Measurements from ENCODE around the gene FAM219B. TPM values are rescaled to one million over a fixed set of nuclear protein-coding genes. Genes with fewer than 3 reads are reported as not detected.

The FAM219B gene
- total and polyA plus RNA-seq, 2 experiments from 2014 or later: 28.8 to 61.4 TPM

GRCh38 chr15:74954515-74954914, 47.9 kb upstream of the FAM219B start (continued):
- TF ChIP-seq, protein P1, sequence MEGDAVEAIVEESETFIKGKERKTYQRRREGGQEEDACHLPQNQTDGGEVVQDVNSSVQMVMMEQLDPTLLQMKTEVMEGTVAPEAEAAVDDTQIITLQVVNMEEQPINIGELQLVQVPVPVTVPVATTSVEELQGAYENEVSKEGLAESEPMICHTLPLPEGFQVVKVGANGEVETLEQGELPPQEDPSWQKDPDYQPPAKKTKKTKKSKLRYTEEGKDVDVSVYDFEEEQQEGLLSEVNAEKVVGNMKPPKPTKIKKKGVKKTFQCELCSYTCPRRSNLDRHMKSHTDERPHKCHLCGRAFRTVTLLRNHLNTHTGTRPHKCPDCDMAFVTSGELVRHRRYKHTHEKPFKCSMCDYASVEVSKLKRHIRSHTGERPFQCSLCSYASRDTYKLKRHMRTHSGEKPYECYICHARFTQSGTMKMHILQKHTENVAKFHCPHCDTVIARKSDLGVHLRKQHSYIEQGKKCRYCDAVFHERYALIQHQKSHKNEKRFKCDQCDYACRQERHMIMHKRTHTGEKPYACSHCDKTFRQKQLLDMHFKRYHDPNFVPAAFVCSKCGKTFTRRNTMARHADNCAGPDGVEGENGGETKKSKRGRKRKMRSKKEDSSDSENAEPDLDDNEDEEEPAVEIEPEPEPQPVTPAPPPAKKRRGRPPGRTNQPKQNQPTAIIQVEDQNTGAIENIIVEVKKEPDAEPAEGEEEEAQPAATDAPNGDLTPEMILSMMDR (conservative IDR thresholded peaks at IDR 0.05; ENCODE audit: low read depth in 2 of 2): no peak
- no peak for TF ChIP-seq JUNB (IDR thresholded peaks at IDR 0.05; ENCODE audit: unreplicated experiment)
- no peak for TF ChIP-seq ETS1 (IDR thresholded peaks at IDR 0.05)

DNA sequence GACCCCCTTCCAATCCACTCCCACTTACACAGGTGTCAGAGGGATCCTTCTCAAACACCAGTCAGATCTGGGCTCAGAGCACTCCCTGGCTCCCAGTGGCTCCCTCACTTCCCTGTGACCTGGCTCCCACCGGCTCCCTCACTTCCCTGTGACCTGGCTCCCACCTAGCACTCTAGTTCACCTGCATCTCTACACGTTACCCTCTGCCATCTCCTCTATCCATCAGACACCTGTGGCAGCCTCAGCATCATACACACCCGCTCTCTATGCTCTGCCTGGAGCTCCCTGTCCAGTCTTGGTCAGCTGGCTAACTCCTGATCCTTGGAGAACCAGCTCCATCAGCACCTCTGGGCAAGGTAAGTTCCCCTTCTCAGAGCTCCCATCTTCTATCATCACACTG, 44.4 kb upstream of the FAM219B start:
- no peak overlapping the region for H3K4me2 ChIP-seq

More for the DNA sequence above, 44.4 kb upstream of the FAM219B start:
- Mint-ChIP-seq H3K4me3 (no peak overlapping the region; the same call in 2 of the 3 replicates), H3K27ac (no peak overlapping the region), H3K36me3 (ENCODE audit: low read depth) (peaks cover 7% of the 10 kb centered on the region; the same call in 2 of the 3 replicates), H3K27me3 (ENCODE audit: insufficient read depth, low read depth, poor library complexity) (peaks cover 26% of the 10 kb centered on the region), H3K9me3 (no peaks in the 10 kb centered on the region; the same call in 1 of the 3 replicates), H3K4me1 (peaks cover 30% of the 10 kb centered on the region)
- DNase-seq (ENCODE audit: low spot score): no peak
- Histone ChIP-seq H3K27me3 (ENCODE audit: insufficient read depth) (peaks cover 17% of the 10 kb centered on the region), H4K20me1 (replicated peaks; ENCODE audit: insufficient read depth) (peaks cover 13% of the 10 kb centered on the region), H3K27ac (ENCODE audit: low read depth) (no peak overlapping the region), H3K79me2 (replicated peaks; ENCODE audit: insufficient read depth) (peaks cover 12% of the 10 kb centered on the region), H3F3A (replicated peaks; ENCODE audit: low read depth) (no peaks in the 10 kb centered on the region; the same call in 1 of the 2 replicates), H3K4me3 (no peak overlapping the region), H3K4me1 (ENCODE audit: insufficient read depth) (peaks cover 22% of the 10 kb centered on the region), H3K9me2 (ENCODE audit: insufficient read depth) (no peaks in the 10 kb centered on the region), H3K36me3 (ENCODE audit: insufficient read depth) (no peaks in the 10 kb centered on the region), H2AFZ (no peak overlapping the region)
- no peak for ATAC-seq
- TF ChIP-seq POLR2AphosphoS5 (IDR thresholded peaks at IDR 0.05; ENCODE audit: low read depth) (no peak), CREB1 (CRISPR knock-in tag; IDR thresholded peaks at IDR 0.05; ENCODE audit: low read depth) (no peak), JUNB (IDR thresholded peaks at IDR 0.05; ENCODE audit: unreplicated experiment) (no peak), ETS1 (IDR thresholded peaks at IDR 0.05) (no peak), ZNF114 (CRISPR knock-in tag; IDR thresholded peaks at IDR 0.05) (no peak), EZH2phosphoT487 (IDR thresholded peaks at IDR 0.05; ENCODE audit: unreplicated experiment) (no peak), STAT1 (IDR thresholded peaks at IDR 0.05; ENCODE audit: unreplicated experiment) (no peak), EZH2 (IDR thresholded peaks at IDR 0.05; ENCODE audit: low read depth, unreplicated experiment) (no peak), NANOG (IDR thresholded peaks at IDR 0.05; ENCODE audit: borderline replicate concordance) (no peak)
- TF ChIP-seq, protein P2, sequence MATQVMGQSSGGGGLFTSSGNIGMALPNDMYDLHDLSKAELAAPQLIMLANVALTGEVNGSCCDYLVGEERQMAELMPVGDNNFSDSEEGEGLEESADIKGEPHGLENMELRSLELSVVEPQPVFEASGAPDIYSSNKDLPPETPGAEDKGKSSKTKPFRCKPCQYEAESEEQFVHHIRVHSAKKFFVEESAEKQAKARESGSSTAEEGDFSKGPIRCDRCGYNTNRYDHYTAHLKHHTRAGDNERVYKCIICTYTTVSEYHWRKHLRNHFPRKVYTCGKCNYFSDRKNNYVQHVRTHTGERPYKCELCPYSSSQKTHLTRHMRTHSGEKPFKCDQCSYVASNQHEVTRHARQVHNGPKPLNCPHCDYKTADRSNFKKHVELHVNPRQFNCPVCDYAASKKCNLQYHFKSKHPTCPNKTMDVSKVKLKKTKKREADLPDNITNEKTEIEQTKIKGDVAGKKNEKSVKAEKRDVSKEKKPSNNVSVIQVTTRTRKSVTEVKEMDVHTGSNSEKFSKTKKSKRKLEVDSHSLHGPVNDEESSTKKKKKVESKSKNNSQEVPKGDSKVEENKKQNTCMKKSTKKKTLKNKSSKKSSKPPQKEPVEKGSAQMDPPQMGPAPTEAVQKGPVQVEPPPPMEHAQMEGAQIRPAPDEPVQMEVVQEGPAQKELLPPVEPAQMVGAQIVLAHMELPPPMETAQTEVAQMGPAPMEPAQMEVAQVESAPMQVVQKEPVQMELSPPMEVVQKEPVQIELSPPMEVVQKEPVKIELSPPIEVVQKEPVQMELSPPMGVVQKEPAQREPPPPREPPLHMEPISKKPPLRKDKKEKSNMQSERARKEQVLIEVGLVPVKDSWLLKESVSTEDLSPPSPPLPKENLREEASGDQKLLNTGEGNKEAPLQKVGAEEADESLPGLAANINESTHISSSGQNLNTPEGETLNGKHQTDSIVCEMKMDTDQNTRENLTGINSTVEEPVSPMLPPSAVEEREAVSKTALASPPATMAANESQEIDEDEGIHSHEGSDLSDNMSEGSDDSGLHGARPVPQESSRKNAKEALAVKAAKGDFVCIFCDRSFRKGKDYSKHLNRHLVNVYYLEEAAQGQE (IDR thresholded peaks at IDR 0.05; ENCODE audit: unreplicated experiment): no peak
- TF ChIP-seq, protein P1 (conservative IDR thresholded peaks at IDR 0.05; ENCODE audit: low read depth in 2 of 2): no peak
